Measurements from ENCODE around the gene RGN.

DNA sequence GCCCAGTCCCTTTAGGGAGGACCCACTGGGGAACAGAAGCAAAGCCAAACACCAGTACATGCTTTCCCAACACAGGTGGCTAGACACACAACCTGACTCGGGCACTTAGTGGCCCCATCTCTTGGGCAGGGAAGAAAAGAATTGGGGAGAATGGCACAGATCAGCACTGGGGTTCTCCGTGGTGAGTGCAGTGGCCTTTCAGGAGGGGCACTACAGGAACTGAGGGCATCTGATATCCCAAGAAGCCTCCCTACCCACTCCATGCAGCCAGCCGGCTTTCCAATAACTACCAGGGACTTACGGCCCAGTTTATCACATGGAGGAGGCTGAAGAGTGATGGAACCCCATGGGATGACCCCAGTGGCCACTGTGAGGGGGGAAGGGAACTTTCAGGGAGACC lies 23.0 kb downstream of the RGN start:
- TF ChIP-seq CTCF (IDR thresholded peaks at IDR 0.05) = no peak
- TF ChIP-seq POLR2A (IDR thresholded peaks at IDR 0.05) = no peak
